Epithelial cell of proximal tubule (primary cell): ENCODE measurements around the gene PHLPP1. TPM values are rescaled to one million over a fixed set of nuclear protein-coding genes. Genes with fewer than 3 reads are reported as not detected.

Experiments used
- DNase-seq: peaks from one replicate; pipeline ENCODE4 v3.0.0-alpha.2; 2011; ENCODE audit warnings: low read depth
- H3K4me3 ChIP-seq: 2 replicates; pipeline ENCODE4 v1.5.1; 2011; ENCODE audit warnings: low read depth, mild to moderate bottlenecking, low read length
- CTCF ChIP-seq: conservative IDR thresholded peaks from 2 replicates; pipeline ENCODE4 v1.5.1; 2012; ENCODE audit warnings: low read depth, mild to moderate bottlenecking, low read length
- total RNA-seq: library from RNA; depleted of rRNA; stranded (reverse); fragments of >200 nt; gene quantifications from 2 replicates; pipeline ENCODE4 v1.2.3, GENCODE V29; 2015

PHLPP1 gene
- total RNA-seq, 1 donor from 2014 or later: 9.0 TPM

GRCh38 chr18:62790871-62791772, 75.8 kb downstream of the PHLPP1 start:
- no peak overlapping the region for H3K4me3 ChIP-seq
- DNase-seq: no peak

GRCh38 chr18:62792016-62792415, 76.7 kb downstream of the PHLPP1 start:
- H3K4me3 ChIP-seq: no peak overlapping the region
- TF ChIP-seq CTCF: no peak
- no peak for DNase-seq

More at GRCh38 chr18:62790871-62791772, 75.8 kb downstream of the PHLPP1 start:
- TF ChIP-seq CTCF: no peak

GRCh38 chr18:62795813-62796212, 80.5 kb downstream of the PHLPP1 start:
- no peak overlapping the region for H3K4me3 ChIP-seq
- DNase-seq: no peak
- TF ChIP-seq CTCF: no peak

- no peak for TF ChIP-seq CTCF
- no peak for DNase-seq
- H3K4me3 ChIP-seq: no peak overlapping the region
These were observed 80.9 kb downstream of the PHLPP1 start for GRCh38 chr18:62796216-62796621.

- no peak overlapping the region for H3K4me3 ChIP-seq
- no peak for TF ChIP-seq CTCF
These were observed 82.0 kb downstream of the PHLPP1 start for GRCh38 chr18:62797329-62797728.

GRCh38 chr18:62799977-62800376, 84.6 kb downstream of the PHLPP1 start:
- no peak overlapping the region for H3K4me3 ChIP-seq
- DNase-seq: no peak

More at GRCh38 chr18:62797329-62797728, 82.0 kb downstream of the PHLPP1 start:
- no peak for DNase-seq

More at GRCh38 chr18:62799977-62800376, 84.6 kb downstream of the PHLPP1 start:
- TF ChIP-seq CTCF: no peak
